ENCODE results near the gene C1orf232. TPM values are rescaled to one million over a fixed set of nuclear protein-coding genes. Genes with fewer than 3 reads are reported as not detected.

The C1orf232 gene
- total and polyA plus RNA-seq, 2 experiments from 2014 or later, result not detected

DNA sequence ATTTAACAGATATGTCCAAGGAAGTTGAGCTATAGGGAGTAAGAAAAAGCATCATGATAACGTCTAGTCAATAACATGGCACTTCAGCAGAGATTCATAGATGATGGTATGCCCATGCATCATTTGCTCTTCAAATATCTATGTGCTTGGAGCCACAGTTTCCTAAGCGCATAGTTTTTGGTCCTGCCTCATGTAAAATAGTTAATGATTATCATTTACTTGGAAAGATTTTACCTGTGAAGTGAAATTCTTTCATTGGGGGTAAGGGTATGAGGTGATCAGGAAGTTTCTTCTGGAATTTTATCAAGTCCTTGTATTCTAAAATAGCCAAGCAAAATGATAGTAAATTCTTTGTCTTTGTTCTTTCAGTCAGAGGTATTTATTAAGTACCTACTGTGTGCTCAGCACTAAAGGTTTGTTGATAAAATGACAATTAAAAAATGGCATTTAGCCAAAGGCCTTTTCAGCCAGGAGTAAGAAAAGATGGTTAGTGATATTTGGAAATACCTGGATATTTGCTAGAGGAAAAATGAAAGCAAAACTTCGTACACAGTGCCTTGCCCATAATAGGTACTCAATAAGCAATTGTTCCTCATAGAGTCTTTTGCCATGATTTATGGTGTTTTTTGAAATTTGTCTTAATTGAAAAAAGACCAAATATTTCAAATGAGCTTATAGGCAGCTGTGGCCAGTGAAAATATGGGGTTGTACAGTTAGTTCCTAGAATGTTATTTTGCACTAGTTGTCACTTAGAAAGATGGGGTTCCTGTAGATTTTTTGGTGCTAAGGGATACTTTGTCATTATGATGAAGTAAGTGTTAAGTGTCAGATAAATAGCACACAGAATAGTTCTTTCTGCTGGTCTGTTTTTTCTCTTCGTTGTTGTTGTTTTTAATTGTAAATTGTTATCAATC, 44.1 kb downstream of the C1orf232 start (continued):
- TF ChIP-seq, protein P1, sequence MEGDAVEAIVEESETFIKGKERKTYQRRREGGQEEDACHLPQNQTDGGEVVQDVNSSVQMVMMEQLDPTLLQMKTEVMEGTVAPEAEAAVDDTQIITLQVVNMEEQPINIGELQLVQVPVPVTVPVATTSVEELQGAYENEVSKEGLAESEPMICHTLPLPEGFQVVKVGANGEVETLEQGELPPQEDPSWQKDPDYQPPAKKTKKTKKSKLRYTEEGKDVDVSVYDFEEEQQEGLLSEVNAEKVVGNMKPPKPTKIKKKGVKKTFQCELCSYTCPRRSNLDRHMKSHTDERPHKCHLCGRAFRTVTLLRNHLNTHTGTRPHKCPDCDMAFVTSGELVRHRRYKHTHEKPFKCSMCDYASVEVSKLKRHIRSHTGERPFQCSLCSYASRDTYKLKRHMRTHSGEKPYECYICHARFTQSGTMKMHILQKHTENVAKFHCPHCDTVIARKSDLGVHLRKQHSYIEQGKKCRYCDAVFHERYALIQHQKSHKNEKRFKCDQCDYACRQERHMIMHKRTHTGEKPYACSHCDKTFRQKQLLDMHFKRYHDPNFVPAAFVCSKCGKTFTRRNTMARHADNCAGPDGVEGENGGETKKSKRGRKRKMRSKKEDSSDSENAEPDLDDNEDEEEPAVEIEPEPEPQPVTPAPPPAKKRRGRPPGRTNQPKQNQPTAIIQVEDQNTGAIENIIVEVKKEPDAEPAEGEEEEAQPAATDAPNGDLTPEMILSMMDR (conservative IDR thresholded peaks at IDR 0.05; ENCODE audit: low read depth in 2 of 2), result no peak
- TF ChIP-seq EZH2phosphoT487 (IDR thresholded peaks at IDR 0.05; ENCODE audit: unreplicated experiment), result no peak

- Histone ChIP-seq H3K4me1 (ENCODE audit: insufficient read depth) (no peaks in the 10 kb centered on the region), H3K4me2 (no peak overlapping the region), H3K27ac (ENCODE audit: low read depth) (no peak overlapping the region), H3K36me3 (ENCODE audit: insufficient read depth) (no peaks in the 10 kb centered on the region), H2AFZ (no peak overlapping the region), H3K79me2 (replicated peaks; ENCODE audit: insufficient read depth) (no peaks in the 10 kb centered on the region), H3K27me3 (ENCODE audit: insufficient read depth) (no peaks in the 10 kb centered on the region), H4K20me1 (replicated peaks; ENCODE audit: insufficient read depth) (no peaks in the 10 kb centered on the region; the same call in none of the 2 replicates), H3K4me3 (no peak overlapping the region), H3F3A (replicated peaks; ENCODE audit: low read depth) (no peaks in the 10 kb centered on the region), H3K9me2 (ENCODE audit: insufficient read depth) (no peaks in the 10 kb centered on the region)
- H3K27me3 Mint-ChIP-seq (ENCODE audit: insufficient read depth, low read depth, poor library complexity), result no peaks in the 10 kb centered on the region
- 0 out of 3 replicates have a peak, but pooled peaks cover 4% of the 10 kb centered on the region for H3K36me3 Mint-ChIP-seq (ENCODE audit: low read depth)
- H3K4me1 Mint-ChIP-seq, result peaks cover 13% of the 10 kb centered on the region; the same call in 2 of the 3 replicates
- H3K27ac Mint-ChIP-seq, result no peak overlapping the region
- ATAC-seq (no peak), DNase-seq (ENCODE audit: low spot score) (no peak)
- no peak overlapping the region for H3K4me3 Mint-ChIP-seq
- no peaks in the 10 kb centered on the region for H3K9me3 Mint-ChIP-seq
- TF ChIP-seq STAT1 (IDR thresholded peaks at IDR 0.05; ENCODE audit: unreplicated experiment) (no peak), ZNF114 (CRISPR knock-in tag; IDR thresholded peaks at IDR 0.05) (no peak), ZNF462 (CRISPR knock-in tag; IDR thresholded peaks at IDR 0.05) (no peak), EZH2 (IDR thresholded peaks at IDR 0.05; ENCODE audit: low read depth, unreplicated experiment) (no peak), JUNB (IDR thresholded peaks at IDR 0.05; ENCODE audit: unreplicated experiment) (no peak), ETS1 (IDR thresholded peaks at IDR 0.05) (no peak)
- TF ChIP-seq, protein P1 (conservative IDR thresholded peaks at IDR 0.05; ENCODE audit: low read depth in 2 of 2), result no peak
Measured at GRCh38 chr1:26122988-26123973, 45.5 kb downstream of the C1orf232 start.
